Left lobe of liver (tissue), 2 donors: Measurements from ENCODE around the gene SLC16A6. TPM values are rescaled to one million over a fixed set of nuclear protein-coding genes. Genes with fewer than 3 reads are reported as not detected.
A peak's percentile ranks its signal among the peaks of the same experiment; 100 is the strongest.
"Not testable (repeated sequence)": the region's sequence is repeated elsewhere in the genome, so short reads cannot be mapped to it uniquely, and the experiment has no call there.

Experiments
- ATAC-seq: fragments of 200-7000 bp; cut with Tn5 transposase; one replicate; pipeline ENCODE4 v1.9.1; 2020; ENCODE audit warnings: mild to moderate bottlenecking, moderate library complexity
- DNase-seq: peaks from one replicate; pipeline ENCODE4 v3.0.0-alpha.2; 2020; ENCODE audit warnings: low spot score
- total RNA-seq: library from RNA; stranded (reverse); gene quantifications from one replicate; pipeline ENCODE4 v1.2.1, GENCODE V29; 2021
- donor health status: DM: no; HTN: no; CAD: no; lungs with moderate emphysema.
- donor health status: DM: no; HTN: yes; CAD: no.

Gene SLC16A6
- 0.40 TPM for total RNA-seq

GRCh38 chr17:68290955-68291835 lies at the start of gene SLC16A6, which contains the start of gene ARSG:
Gene SLC16A6 (minus strand): TSS chr17:68291127. CDS start chr17:68278320, 12,807 bp downstream.
Gene ARSG (plus strand): TSS chr17:68291495. CDS start chr17:68307494, 15,999 bp downstream.
- DNase-seq (peak; percentile 58), ATAC-seq (peak; percentile 71)

- no peak for ATAC-seq
- DNase-seq, result no peak
Measured at GRCh38 chr17:68334393-68334792, 43.5 kb upstream of the SLC16A6 start.

GRCh38 chr17:68331932-68332331 lies 41.0 kb upstream of the SLC16A6 start:
- DNase-seq, ATAC-seq: not testable (repeated sequence)

GRCh38 chr17:68329331-68329730 lies 38.4 kb upstream of the SLC16A6 start:
- ATAC-seq (no peak), DNase-seq (no peak)

DNA sequence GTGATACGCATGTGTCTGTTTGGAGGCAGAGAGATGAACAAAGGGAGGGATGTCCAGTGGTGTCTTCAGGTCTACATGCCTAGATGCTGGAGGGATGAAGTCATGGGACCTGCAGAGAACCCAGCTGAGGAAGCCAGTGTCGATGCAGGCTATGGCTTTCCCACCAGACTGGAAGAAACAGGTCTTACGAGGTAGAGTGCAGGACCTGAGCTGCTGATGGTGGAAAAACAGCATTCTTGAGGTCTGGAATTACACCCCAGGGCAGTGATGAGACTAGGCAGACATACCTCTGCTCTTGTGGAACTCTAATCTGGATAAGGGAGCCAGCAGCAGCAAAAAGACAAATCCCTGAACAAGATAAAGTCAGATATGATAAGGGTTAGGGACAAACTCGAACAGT lies 37.7 kb upstream of the SLC16A6 start:
- ATAC-seq (no peak), DNase-seq (no peak)

DNA sequence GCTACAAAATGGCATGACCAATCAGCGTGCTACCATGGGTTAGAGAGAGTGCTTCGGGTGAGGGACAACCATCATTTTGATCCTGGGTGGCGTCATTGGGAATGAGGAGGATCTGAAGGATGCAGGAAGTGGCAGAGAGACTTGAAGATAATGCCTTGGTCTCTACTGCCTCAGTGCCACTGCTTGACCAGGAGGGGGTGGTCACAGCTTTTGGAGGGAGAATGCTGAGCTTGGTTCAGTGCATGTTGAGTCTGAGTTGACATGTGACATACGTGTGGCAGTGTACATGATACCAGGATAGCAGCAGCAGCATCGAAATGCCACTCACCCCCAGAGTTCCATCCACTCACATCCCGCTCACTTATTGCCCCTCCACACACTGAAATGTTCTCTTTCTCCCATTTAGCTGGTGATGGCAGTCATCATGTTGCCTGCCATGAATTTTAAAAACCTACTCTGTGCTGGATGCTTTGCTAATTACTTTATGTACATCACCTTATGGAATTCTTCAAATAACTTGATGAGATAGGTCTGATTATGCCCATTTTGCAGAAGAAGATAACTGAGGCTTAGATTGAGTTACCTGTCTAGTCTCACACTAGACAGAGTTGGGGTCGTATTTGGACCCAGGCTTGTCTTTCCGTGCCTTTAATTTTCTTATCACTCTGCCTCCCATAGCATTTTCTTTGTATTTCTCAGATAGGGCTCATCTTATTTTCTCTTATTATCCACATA lies 37.1 kb upstream of the SLC16A6 start:
- DNase-seq, result no peak
- no peak for ATAC-seq

DNA sequence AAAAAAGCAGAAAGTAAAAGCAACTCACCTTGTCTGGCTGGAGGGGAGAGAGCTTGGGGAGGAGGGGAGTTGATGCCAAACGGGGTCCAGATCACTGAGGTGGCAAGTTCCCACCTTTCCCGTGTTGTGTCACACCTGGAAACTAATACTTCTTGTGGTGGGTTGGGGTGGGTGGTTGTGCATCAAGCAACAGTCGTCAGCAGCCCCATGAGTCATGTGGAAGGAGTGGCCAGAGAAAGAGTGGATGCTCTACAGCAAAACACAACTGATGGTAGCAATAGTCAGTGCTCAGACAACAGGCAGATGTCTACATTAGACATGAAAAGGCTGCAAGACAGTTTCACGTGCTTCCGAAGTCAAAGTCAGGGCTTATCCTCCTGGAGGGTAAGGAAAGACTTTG lies 35.8 kb upstream of the SLC16A6 start:
- DNase-seq, result no peak

DNA sequence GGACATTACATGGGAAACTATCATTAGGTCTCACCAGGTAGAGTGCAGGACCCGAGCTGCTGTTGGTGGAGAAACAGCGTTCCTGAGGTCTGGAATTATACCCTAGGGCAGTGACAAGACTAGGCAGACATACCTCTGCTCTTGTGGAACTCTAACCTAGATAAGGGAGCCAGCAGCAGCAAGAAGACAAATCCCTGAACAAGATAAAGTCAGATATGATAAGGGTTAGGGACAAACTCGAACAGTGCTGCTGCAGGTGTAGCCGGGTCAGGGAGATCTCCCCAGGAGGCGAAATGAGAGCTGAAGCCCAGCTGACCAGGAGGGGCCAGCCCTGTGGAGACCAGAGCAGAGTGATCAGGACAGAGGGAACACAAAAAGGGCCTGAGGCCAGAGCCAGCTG lies 35.0 kb upstream of the SLC16A6 start:
- DNase-seq (no peak), ATAC-seq (no peak)

More for the DNA sequence above, 35.8 kb upstream of the SLC16A6 start:
- no peak for ATAC-seq

GRCh38 chr17:68324654-68325336 lies 33.9 kb upstream of the SLC16A6 start:
- DNase-seq (no peak), ATAC-seq (no peak)

DNA sequence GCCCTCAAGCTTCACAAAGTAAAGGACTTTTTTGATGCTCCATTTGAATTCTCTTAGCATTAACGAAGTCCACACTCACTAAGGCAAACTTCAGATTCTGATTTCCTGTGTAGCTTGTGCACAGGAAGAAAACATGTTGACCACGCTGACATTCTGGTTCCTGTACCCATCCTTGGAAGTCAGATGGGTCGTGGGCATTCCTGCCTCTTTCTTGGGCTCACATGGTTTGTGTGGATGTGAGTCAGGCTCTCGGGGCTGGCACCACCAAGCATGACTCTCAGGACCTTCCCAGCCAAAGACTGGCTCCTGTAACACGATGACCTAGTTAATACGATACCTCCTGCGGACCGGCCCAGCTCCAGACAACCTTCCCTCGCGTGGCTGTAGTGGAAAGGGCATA lies 33.2 kb upstream of the SLC16A6 start:
- DNase-seq (no peak), ATAC-seq (no peak)

DNA sequence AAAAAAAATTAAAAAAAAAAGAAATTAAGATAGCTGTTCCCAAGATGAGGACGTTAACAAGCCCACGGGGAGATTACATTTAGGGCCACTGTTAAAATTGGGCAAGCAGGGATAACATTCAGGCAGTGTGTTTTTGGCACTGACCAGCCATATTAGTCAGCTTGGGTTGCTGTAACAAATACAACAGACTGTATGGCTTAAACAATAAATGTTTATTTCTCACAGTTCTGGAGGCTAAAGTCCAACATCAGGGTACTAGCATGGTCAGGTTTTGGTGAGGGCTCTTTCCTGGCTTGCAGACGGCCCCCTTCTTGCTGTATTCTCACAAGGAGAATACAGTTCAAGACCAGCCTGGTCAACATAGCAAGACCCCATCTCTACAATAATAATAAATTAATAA lies 31.7 kb upstream of the SLC16A6 start:
- ATAC-seq (no peak), DNase-seq (no peak)

DNA sequence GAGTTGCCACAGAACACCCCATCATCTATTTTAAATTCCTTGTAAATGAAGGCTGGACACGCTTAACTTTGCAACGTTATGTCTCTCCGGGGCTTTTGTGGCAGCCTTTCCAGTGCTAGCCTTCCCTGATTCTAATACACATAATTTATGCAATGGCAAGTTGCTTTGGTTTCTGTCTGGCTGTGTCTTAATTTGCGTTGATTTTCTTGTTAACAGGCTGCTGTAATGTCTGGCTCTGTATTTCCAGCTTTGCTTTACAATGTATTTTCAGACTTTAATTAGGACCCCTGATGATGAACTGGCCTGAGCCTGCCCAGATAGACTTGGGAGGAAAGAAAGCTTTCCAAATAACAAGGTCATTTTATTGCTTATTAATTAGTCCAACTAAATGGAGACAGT lies 30.6 kb upstream of the SLC16A6 start:
- ATAC-seq (no peak), DNase-seq (no peak)

GRCh38 chr17:68320943-68321555 lies 30.1 kb upstream of the SLC16A6 start:
- ATAC-seq, result no peak
- DNase-seq, result no peak

GRCh38 chr17:68320311-68320865 lies 29.5 kb upstream of the SLC16A6 start:
- DNase-seq, result no peak
- no peak for ATAC-seq

DNA sequence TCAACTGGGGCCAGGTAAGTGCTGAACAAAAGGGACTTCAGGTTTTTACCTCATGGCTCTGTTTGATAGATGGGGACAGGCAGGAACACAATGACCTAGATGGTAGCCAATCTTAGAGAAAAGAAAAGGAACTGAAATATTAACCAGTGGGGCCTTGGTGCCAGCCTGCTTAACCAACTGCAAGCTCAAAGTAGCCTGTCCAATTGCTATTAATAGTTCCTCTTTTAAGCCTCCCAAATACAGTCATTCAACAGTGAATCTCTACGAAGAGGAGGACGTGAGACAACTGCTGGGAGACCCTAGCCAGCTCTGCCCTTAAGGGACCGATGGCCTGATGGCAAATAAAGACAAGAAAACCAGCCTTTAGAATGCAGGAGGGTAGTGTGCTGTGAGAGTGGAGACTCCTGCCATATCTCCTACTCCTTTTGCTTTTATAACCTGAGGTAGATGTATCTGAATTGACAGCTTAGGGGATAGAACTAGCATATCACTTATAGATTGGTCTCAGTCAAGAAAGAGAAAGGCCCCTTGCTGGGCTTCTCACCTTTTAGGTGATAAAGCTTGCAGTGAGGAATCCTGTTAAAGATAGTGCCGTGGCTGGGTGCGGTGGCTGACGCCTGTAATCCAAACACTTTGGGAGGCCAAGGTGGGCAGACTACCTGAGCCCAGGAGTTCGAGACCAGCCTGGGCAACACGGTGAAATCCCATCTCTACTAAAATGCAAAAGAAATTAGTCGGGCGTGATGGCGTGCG lies 28.7 kb upstream of the SLC16A6 start:
- no peak for ATAC-seq
- no peak for DNase-seq

GRCh38 chr17:68318103-68318991 lies 27.4 kb upstream of the SLC16A6 start:
- ATAC-seq, result no peak
- no peak for DNase-seq

GRCh38 chr17:68317458-68317857 lies 26.5 kb upstream of the SLC16A6 start:
- no peak for ATAC-seq
- DNase-seq, result no peak

GRCh38 chr17:68315930-68316329 lies 25.0 kb upstream of the SLC16A6 start:
- ATAC-seq, result no peak

More at GRCh38 chr17:68315930-68316329, 25.0 kb upstream of the SLC16A6 start:
- DNase-seq, result no peak
